Caco-2 (cell line): Measurements from ENCODE around the gene PHYHD1. TPM values are rescaled to one million over a fixed set of nuclear protein-coding genes. Genes with fewer than 3 reads are reported as not detected.

Experiments
- BruUV-seq: library from RNA; stranded (reverse); fragments of 400-500 nt; replicated peaks from 2 replicates; lab custom pipeline; 2021; lab: Mats Ljungman, UMichigan
- CTCF ChIA-PET: fragments of 300-600 bp; sonication (Branson Sonifier 250); formaldehyde crosslinking; loops from one replicate; lab custom pipeline; 2022; ENCODE audit warnings: antibody characterized with exemption; lab: Charles Lee
- POLR2A ChIA-PET: fragments of 300-600 bp; sonication (Branson Sonifier 250); formaldehyde crosslinking; loops from one replicate; lab custom pipeline; 2022; ENCODE audit warnings: antibody characterized with exemption; lab: Charles Lee
- DNase-seq, 2 experiments: peaks; one replicate each; pipeline versions ENCODE4 v3.0.0 to v3.0.0-alpha.2; 2020 to 2022
- H3K27me3 ChIP-seq: replicated peaks from 2 replicates; pipeline ENCODE4 v1.6.0; 2011; ENCODE audit warnings: low read length; ENCODE audit not compliant: control insufficient read depth, insufficient read depth
- H3K36me3 ChIP-seq: 2 replicates; pipeline ENCODE4 v1.5.1; 2011; ENCODE audit warnings: low read length; ENCODE audit not compliant: control insufficient read depth, insufficient read depth
- H3K4me1 ChIP-seq: fragments of 250-450 bp; sonication (Bioruptor Pico); 2 replicates; pipeline ENCODE4 v1.5.1; 2020; ENCODE audit warnings: mild to moderate bottlenecking
- H3K4me3 ChIP-seq: 2 replicates; pipeline ENCODE4 v1.5.1; 2011; ENCODE audit warnings: low read depth, mild to moderate bottlenecking, control low read depth, low read length
- H3K9me3 ChIP-seq: fragments of 250-450 bp; sonication (Bioruptor Pico); 2 replicates; pipeline ENCODE4 v1.5.1; 2020; ENCODE audit warnings: mild to moderate bottlenecking, moderate library complexity
- H3K27ac Mint-ChIP-seq: one replicate; pipeline ENCODE4 v1.8.0; 2022; ENCODE audit warnings: mixed read lengths; ENCODE audit not compliant: unreplicated experiment
- H3K27me3 Mint-ChIP-seq: one replicate; pipeline ENCODE4 v1.8.0; 2022; ENCODE audit warnings: mixed read lengths; ENCODE audit not compliant: insufficient read depth, unreplicated experiment
- H3K36me3 Mint-ChIP-seq: one replicate; pipeline ENCODE4 v1.8.0; 2022; ENCODE audit warnings: mild to moderate bottlenecking, mixed read lengths; ENCODE audit not compliant: insufficient read depth, unreplicated experiment
- H3K4me1 Mint-ChIP-seq: one replicate; pipeline ENCODE4 v1.8.0; 2022; ENCODE audit warnings: low read depth, mixed read lengths; ENCODE audit not compliant: unreplicated experiment
- H3K4me3 Mint-ChIP-seq: one replicate; pipeline ENCODE4 v1.8.0; 2022; ENCODE audit warnings: mild to moderate bottlenecking, moderate library complexity, mixed read lengths; ENCODE audit not compliant: unreplicated experiment
- H3K9me3 Mint-ChIP-seq: one replicate; pipeline ENCODE4 v1.8.0; 2022; ENCODE audit warnings: mixed read lengths; ENCODE audit not compliant: unreplicated experiment
- CTCF ChIP-seq, 2 experiments: fragments of 200-600 bp in 1 of 2; IDR thresholded peaks; 1 replicate in 1 of 2; 2 replicates in 1 of 2; pipeline versions ENCODE4 v1.5.1 to v1.8.0; 2011 to 2022; ENCODE audit warnings: antibody characterized with exemption in 1 of 2, control low read depth in 1 of 2, inconsistent platforms in 1 of 2, low read depth in 1 of 2, low read length in 1 of 2, mild to moderate bottlenecking in 1 of 2, moderate library complexity in 1 of 2; ENCODE audit not compliant: insufficient read depth in 1 of 2, severe bottlenecking in 1 of 2, unreplicated experiment in 1 of 2
- intact Hi-C: fragments of 100-400 bp; cut with micrococcal nuclease; formaldehyde crosslinking; loops from one replicate; pipeline ENCODE4 v1.10.0; 2022; ENCODE audit not compliant: unreplicated experiment
- total RNA-seq: library from RNA; stranded (reverse); gene quantifications from 2 replicates; pipeline ENCODE4 v1.2.3, GENCODE V29; 2022

Gene PHYHD1
- total RNA-seq, 1 experiment from 2014 or later: 0.59 TPM

GRCh38 chr9:128903871-128904620 lies 16.7 kb upstream of the PHYHD1 start:
- no TSS peak for BruUV-seq
- H3K4me3 Mint-ChIP-seq: no peak overlapping the region
- Histone ChIP-seq H3K9me3 (no peaks in the 10 kb centered on the region), H3K36me3 (peaks cover 1% of the 10 kb centered on the region; the same call in 1 of the 2 replicates), H3K27me3 (no peaks in the 10 kb centered on the region), H3K4me3 (no peak overlapping the region), H3K4me1 (no peaks in the 10 kb centered on the region)
- no peaks in the 10 kb centered on the region for H3K9me3 Mint-ChIP-seq
- H3K27ac Mint-ChIP-seq: no peak overlapping the region
- ChIA-PET CTCF (interaction anchor here (0.7 kb wide), 1 partner anchor 26 kb away, joined by 3 read pairs; no protein-coding TSS in a partner anchor), POLR2A (no interaction called here)
- TF ChIP-seq CTCF (IDR thresholded peaks at IDR 0.05; ENCODE audit: insufficient read depth in 1 of 2, low read depth in 1 of 2, low read length in 1 of 2, severe bottlenecking in 1 of 2, unreplicated experiment in 1 of 2): no peak
- peaks cover 2% of the 10 kb centered on the region for H3K36me3 Mint-ChIP-seq
- no peaks in the 10 kb centered on the region for H3K27me3 Mint-ChIP-seq
- intact Hi-C loops: no loop called here
- H3K4me1 Mint-ChIP-seq: no peaks in the 10 kb centered on the region
- DNase-seq: no peak

- POLR2A ChIA-PET: no interaction called here
- Histone ChIP-seq H3K9me3 (no peaks in the 10 kb centered on the region), H3K4me1 (no peaks in the 10 kb centered on the region; the same call in 1 of the 2 replicates), H3K4me3 (no peak overlapping the region), H3K36me3 (peaks cover 1% of the 10 kb centered on the region; the same call in 1 of the 2 replicates), H3K27me3 (no peaks in the 10 kb centered on the region)
- peaks cover 3% of the 10 kb centered on the region for H3K4me1 Mint-ChIP-seq
- H3K9me3 Mint-ChIP-seq: no peaks in the 10 kb centered on the region
- BruUV-seq: no TSS peak
- intact Hi-C loops: no loop called here
- CTCF ChIA-PET: no interaction called here
- H3K4me3 Mint-ChIP-seq: no peak overlapping the region
- DNase-seq: no peak
- no peak overlapping the region for H3K27ac Mint-ChIP-seq
- TF ChIP-seq CTCF (IDR thresholded peaks at IDR 0.05; ENCODE audit: insufficient read depth in 1 of 2, low read depth in 1 of 2, low read length in 1 of 2, severe bottlenecking in 1 of 2, unreplicated experiment in 1 of 2): no peak
- no peaks in the 10 kb centered on the region for H3K27me3 Mint-ChIP-seq
- peaks cover 14% of the 10 kb centered on the region for H3K36me3 Mint-ChIP-seq
Observed at GRCh38 chr9:128905964-128906363, 14.8 kb upstream of the PHYHD1 start.

- no peaks in the 10 kb centered on the region for H3K9me3 Mint-ChIP-seq
- H3K4me1 ChIP-seq: peaks cover 7% of the 10 kb centered on the region
- no peak overlapping the region for H3K4me3 Mint-ChIP-seq
- DNase-seq: no peak
- peaks cover 18% of the 10 kb centered on the region for H3K36me3 Mint-ChIP-seq
- no peak overlapping the region for H3K4me3 ChIP-seq
- CTCF ChIA-PET: no interaction called here
- intact Hi-C loops: no loop called here
- H3K9me3 ChIP-seq: no peaks in the 10 kb centered on the region
- peaks cover 1% of the 10 kb centered on the region; the same call in 1 of the 2 replicates for H3K36me3 ChIP-seq
- POLR2A ChIA-PET: no interaction called here
- no TSS peak for BruUV-seq
- no peak for TF ChIP-seq CTCF (IDR thresholded peaks at IDR 0.05; ENCODE audit: insufficient read depth in 1 of 2, low read depth in 1 of 2, low read length in 1 of 2, severe bottlenecking in 1 of 2, unreplicated experiment in 1 of 2)
- H3K27ac Mint-ChIP-seq: no peak overlapping the region
- peaks cover 8% of the 10 kb centered on the region for H3K4me1 Mint-ChIP-seq
- H3K27me3 ChIP-seq: no peaks in the 10 kb centered on the region
- H3K27me3 Mint-ChIP-seq: no peaks in the 10 kb centered on the region
Observed at GRCh38 chr9:128906741-128907140, 14.0 kb upstream of the PHYHD1 start.
